H9 (cell line): ENCODE measurements around the gene IQCB1. TPM values are rescaled to one million over a fixed set of nuclear protein-coding genes. Genes with fewer than 3 reads are reported as not detected.

Source experiments
- DNase-seq: peaks from one replicate; pipeline ENCODE4 v3.0.0-alpha.2; 2017
- H2AFZ ChIP-seq: one replicate; pipeline ENCODE4 v1.6.1; 2013; ENCODE audit warnings: mild to moderate bottlenecking, low read length, control low read depth, moderate library complexity
- H2AK5ac ChIP-seq: 2 replicates; pipeline ENCODE4 v1.6.1; 2013; ENCODE audit warnings: low read length, control low read depth, mixed read lengths; ENCODE audit not compliant: insufficient read length
- H2BK120ac ChIP-seq: one replicate; pipeline ENCODE4 v1.6.1; 2013; ENCODE audit warnings: low read depth, mild to moderate bottlenecking, low read length, control low read depth, inconsistent platforms; ENCODE audit not compliant: poor library complexity, severe bottlenecking
- H2BK12ac ChIP-seq: 2 replicates; pipeline ENCODE4 v1.6.1; 2013; ENCODE audit warnings: low read length, control low read depth, mixed read lengths, low read depth; ENCODE audit not compliant: insufficient read length
- H2BK15ac ChIP-seq: 2 replicates; pipeline ENCODE4 v1.6.1; 2013; ENCODE audit warnings: low read depth, low read length, control low read depth
- H2BK20ac ChIP-seq: one replicate; pipeline ENCODE4 v1.6.1; 2013; ENCODE audit warnings: low read depth, mild to moderate bottlenecking, low read length, control low read depth, inconsistent platforms; ENCODE audit not compliant: poor library complexity, severe bottlenecking
- H2BK5ac ChIP-seq: 2 replicates; pipeline ENCODE4 v1.6.1; 2013; ENCODE audit warnings: low read length, control low read depth, mixed read lengths; ENCODE audit not compliant: insufficient read length
- H3K14ac ChIP-seq: 2 replicates; pipeline ENCODE4 v1.6.1; 2013; ENCODE audit warnings: low read length, control low read depth; ENCODE audit not compliant: insufficient read depth
- H3K18ac ChIP-seq: 2 replicates; pipeline ENCODE4 v1.6.1; 2013; ENCODE audit warnings: low read depth, mild to moderate bottlenecking, mixed read lengths, low read length, control low read depth; ENCODE audit not compliant: insufficient read length
- H3K23ac ChIP-seq: 2 replicates; pipeline ENCODE4 v1.6.1; 2013; ENCODE audit warnings: low read length, control low read depth, mixed read lengths, low read depth; ENCODE audit not compliant: insufficient read length
- H3K23me2 ChIP-seq: 2 replicates; pipeline ENCODE4 v1.6.1; 2013; ENCODE audit warnings: low read depth, mild to moderate bottlenecking, mixed read lengths, low read length, control low read depth; ENCODE audit not compliant: insufficient read length, poor library complexity, severe bottlenecking
- H3K27ac ChIP-seq: 2 replicates; pipeline ENCODE4 v1.5.1; 2013; ENCODE audit warnings: low read length, control low read depth, mixed read lengths, low read depth; ENCODE audit not compliant: insufficient read length
- H3K27me3 ChIP-seq: 2 replicates; pipeline ENCODE4 v1.6.1; 2013; ENCODE audit warnings: low read length, control low read depth, inconsistent platforms; ENCODE audit not compliant: insufficient read depth
- H3K4ac ChIP-seq: 2 replicates; pipeline ENCODE4 v1.6.1; 2013; ENCODE audit warnings: low read depth, mild to moderate bottlenecking, control low read depth, inconsistent platforms, low read length, moderate library complexity
- H3K4me1 ChIP-seq: 2 replicates; pipeline ENCODE4 v1.6.1; 2013; ENCODE audit warnings: low read length, control low read depth, inconsistent platforms; ENCODE audit not compliant: insufficient read depth
- H3K4me2 ChIP-seq: 2 replicates; pipeline ENCODE4 v1.6.1; 2013; ENCODE audit warnings: low read length, control low read depth, mixed read lengths; ENCODE audit not compliant: insufficient read length, insufficient read depth
- H3K56ac ChIP-seq: 2 replicates; pipeline ENCODE4 v1.6.1; 2013; ENCODE audit warnings: low read depth, mild to moderate bottlenecking, mixed read lengths, low read length, control low read depth; ENCODE audit not compliant: insufficient read length
- H3K79me1 ChIP-seq: 2 replicates; pipeline ENCODE4 v1.6.1; 2013; ENCODE audit warnings: low read depth, mild to moderate bottlenecking, moderate library complexity, low read length, control low read depth, inconsistent platforms; ENCODE audit not compliant: insufficient read depth, poor library complexity, severe bottlenecking
- H3K79me2 ChIP-seq: 2 replicates; pipeline ENCODE4 v1.6.1; 2013; ENCODE audit warnings: low read length, control low read depth, inconsistent platforms; ENCODE audit not compliant: insufficient read depth
- H3K9ac ChIP-seq: 2 replicates; pipeline ENCODE4 v1.6.1; 2013; ENCODE audit warnings: low read length, control low read depth, mixed read lengths; ENCODE audit not compliant: insufficient read length; ENCODE audit errors: extremely low read depth
- H3K9me3 ChIP-seq: one replicate; pipeline ENCODE4 v1.6.1; 2013; ENCODE audit warnings: low read depth, low read length, inconsistent platforms; ENCODE audit not compliant: control insufficient read depth
- H3T11ph ChIP-seq: one replicate; pipeline ENCODE4 v1.6.1; 2013; ENCODE audit warnings: mild to moderate bottlenecking, low read length, control low read depth, inconsistent platforms
- H4K20me1 ChIP-seq: one replicate; pipeline ENCODE4 v1.6.1; 2013; ENCODE audit not compliant: control insufficient read depth, insufficient read length, insufficient read depth
- H4K5ac ChIP-seq: 2 replicates; pipeline ENCODE4 v1.6.1; 2013; ENCODE audit warnings: low read depth, mild to moderate bottlenecking, mixed read lengths, low read length, control low read depth; ENCODE audit not compliant: insufficient read length
- H4K8ac ChIP-seq: replicated peaks from 2 replicates; pipeline ENCODE4 v1.6.1; 2013; ENCODE audit warnings: low read length, control low read depth, mixed read lengths, low read depth; ENCODE audit not compliant: insufficient read length
- H4K91ac ChIP-seq: 2 replicates; pipeline ENCODE4 v1.6.1; 2013; ENCODE audit warnings: low read depth, mild to moderate bottlenecking, moderate library complexity, mixed read lengths, low read length, control low read depth; ENCODE audit not compliant: insufficient read length
- H3K27ac Mint-ChIP-seq, 3 experiments: 2 replicates in 2 of 3; 3 replicates in 1 of 3; pipeline ENCODE4 v1.8.0; 2020 to 2021; ENCODE audit warnings: mixed read lengths in 3 of 3, mild to moderate bottlenecking in 1 of 3, moderate library complexity in 1 of 3
- H3K27me3 Mint-ChIP-seq: 2 replicates; pipeline ENCODE4 v1.8.0; 2021; ENCODE audit warnings: low read depth, mild to moderate bottlenecking, moderate library complexity, mixed read lengths
- H3K36me3 Mint-ChIP-seq, 3 experiments: 2 replicates in 2 of 3; 3 replicates in 1 of 3; pipeline ENCODE4 v1.8.0; 2020 to 2021; ENCODE audit warnings: low read depth in 3 of 3, mixed read lengths in 3 of 3; ENCODE audit not compliant: insufficient read depth in 1 of 3
- H3K4me1 Mint-ChIP-seq, 2 experiments: 2 replicates each; pipeline ENCODE4 v1.8.0; 2020; ENCODE audit warnings: mixed read lengths in 2 of 2
- H3K4me3 Mint-ChIP-seq, 2 experiments: 2 replicates in 1 of 2; 3 replicates in 1 of 2; pipeline ENCODE4 v1.8.0; 2020 to 2021; ENCODE audit warnings: mild to moderate bottlenecking in 2 of 2, mixed read lengths in 2 of 2, moderate library complexity in 1 of 2
- H3K9me3 Mint-ChIP-seq, 2 experiments: 2 replicates in 1 of 2; 3 replicates in 1 of 2; pipeline ENCODE4 v1.8.0; 2020; ENCODE audit warnings: mild to moderate bottlenecking in 2 of 2, mixed read lengths in 2 of 2, moderate library complexity in 1 of 2
- WGBS: extraction: QIAGEN DNeasy Blood & Tissue Kit; methylation state at CpG from one replicate; pipeline ENCODE4 v1.1.7; 2013; ENCODE audit warnings: missing lambda C conversion rate, low lambda C conversion rate, mixed read lengths; ENCODE audit not compliant: insufficient read length; ENCODE audit errors: extremely low coverage; 5-methylcytosine and 5-hydroxymethylcytosine counted together
- total RNA-seq: library from RNA; stranded (reverse); gene quantifications from 2 replicates; pipeline ENCODE4 v1.2.1, GENCODE V29; 2021
- TF ChIP-seq, protein P1 (sequence below): fragments of 200-600 bp; sonication (generic); conservative IDR thresholded peaks from 3 replicates; pipeline ENCODE4 v1.8.0; 2021; ENCODE audit warnings: antibody characterized with exemption, mild to moderate bottlenecking

Gene IQCB1
- total RNA-seq, 1 experiment from 2014 or later, result 35.8 TPM

DNA sequence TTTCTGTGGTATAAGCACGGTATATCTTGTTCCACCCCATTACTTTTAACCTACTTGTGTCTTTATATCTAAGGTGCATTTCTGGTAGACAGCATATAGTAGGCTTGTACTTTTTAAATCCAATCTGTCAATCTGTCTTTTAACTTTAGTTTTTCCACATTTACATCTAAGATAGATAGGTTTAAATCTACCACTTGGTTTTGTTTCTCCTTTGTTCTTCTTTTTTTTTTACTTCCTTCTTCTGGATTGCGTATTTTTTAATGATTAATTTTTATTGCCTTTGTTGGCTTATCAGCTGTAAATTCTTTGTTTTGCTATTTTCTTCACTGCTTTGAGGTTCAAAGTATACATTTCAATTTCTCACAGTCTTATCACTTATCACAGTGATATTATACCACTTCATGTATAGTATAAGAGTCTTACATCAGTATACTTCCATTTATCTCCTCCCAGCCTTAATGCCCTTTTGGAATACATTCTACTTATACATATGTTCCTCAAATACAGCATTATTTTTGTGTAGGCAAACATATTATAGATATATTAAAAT is 31.0 kb downstream of the IQCB1 start:
- no peak overlapping the region for H3K9ac ChIP-seq
- H3K9me3 ChIP-seq, result no peaks in the 10 kb centered on the region
- H3K56ac ChIP-seq, result no peak overlapping the region
- no peaks in the 10 kb centered on the region for H3K27me3 ChIP-seq
- H2BK15ac ChIP-seq, result no peak overlapping the region
- no peak overlapping the region for H2BK5ac ChIP-seq
- H3K79me1 ChIP-seq, result no peaks in the 10 kb centered on the region
- no peaks in the 10 kb centered on the region for H4K20me1 ChIP-seq
- H3K4me1 ChIP-seq, result no peaks in the 10 kb centered on the region
- no peaks in the 10 kb centered on the region for H3K79me2 ChIP-seq
- H4K5ac ChIP-seq, result no peak overlapping the region
- WGBS, result no CpG with 5 or more reads among the region's 2 CpGs
- no peak overlapping the region for H2AFZ ChIP-seq
- H3T11ph ChIP-seq, result no peak overlapping the region
- H2BK120ac ChIP-seq, result no peak overlapping the region
- DNase-seq, result no peak
- no peaks in the 10 kb centered on the region for H3K23me2 ChIP-seq
- H2AK5ac ChIP-seq, result no peak overlapping the region
- H3K4ac ChIP-seq, result no peak overlapping the region
- Mint-ChIP-seq H3K36me3 (peaks cover 4 to 32% (median 8%) of the 10 kb centered on the region in 3 experiments; a peak in 5 of 7 replicates), H3K27me3 (no peaks in the 10 kb centered on the region), H3K27ac (no peak overlapping the region), H3K9me3 (no peaks in the 10 kb centered on the region), H3K4me3 (no peak overlapping the region), H3K4me1 (no peaks in the 10 kb centered on the region)
- no peak overlapping the region for H3K4me2 ChIP-seq
- H4K8ac ChIP-seq, result no peak overlapping the region
- TF ChIP-seq, protein P1, sequence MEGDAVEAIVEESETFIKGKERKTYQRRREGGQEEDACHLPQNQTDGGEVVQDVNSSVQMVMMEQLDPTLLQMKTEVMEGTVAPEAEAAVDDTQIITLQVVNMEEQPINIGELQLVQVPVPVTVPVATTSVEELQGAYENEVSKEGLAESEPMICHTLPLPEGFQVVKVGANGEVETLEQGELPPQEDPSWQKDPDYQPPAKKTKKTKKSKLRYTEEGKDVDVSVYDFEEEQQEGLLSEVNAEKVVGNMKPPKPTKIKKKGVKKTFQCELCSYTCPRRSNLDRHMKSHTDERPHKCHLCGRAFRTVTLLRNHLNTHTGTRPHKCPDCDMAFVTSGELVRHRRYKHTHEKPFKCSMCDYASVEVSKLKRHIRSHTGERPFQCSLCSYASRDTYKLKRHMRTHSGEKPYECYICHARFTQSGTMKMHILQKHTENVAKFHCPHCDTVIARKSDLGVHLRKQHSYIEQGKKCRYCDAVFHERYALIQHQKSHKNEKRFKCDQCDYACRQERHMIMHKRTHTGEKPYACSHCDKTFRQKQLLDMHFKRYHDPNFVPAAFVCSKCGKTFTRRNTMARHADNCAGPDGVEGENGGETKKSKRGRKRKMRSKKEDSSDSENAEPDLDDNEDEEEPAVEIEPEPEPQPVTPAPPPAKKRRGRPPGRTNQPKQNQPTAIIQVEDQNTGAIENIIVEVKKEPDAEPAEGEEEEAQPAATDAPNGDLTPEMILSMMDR, result no peak
- H3K18ac ChIP-seq, result no peak overlapping the region
- no peak overlapping the region for H2BK12ac ChIP-seq
- no peak overlapping the region for H3K23ac ChIP-seq
- no peak overlapping the region for H3K27ac ChIP-seq
- no peak overlapping the region for H3K14ac ChIP-seq
- no peak overlapping the region for H2BK20ac ChIP-seq
- H4K91ac ChIP-seq, result no peak overlapping the region
